HG02884 (cell line): ENCODE results near the gene FBXL20.
"Not testable (repeated sequence)": the region's sequence is repeated elsewhere in the genome, so short reads cannot be mapped to it uniquely, and the experiment has no call there.

Experiments used
- ATAC-seq: cut with Tn5 transposase; IDR thresholded peaks from one replicate; pipeline ENCODE4 v1.9.1; 2021; ENCODE audit warnings: mild to moderate bottlenecking, moderate library complexity; ENCODE audit not compliant: unreplicated experiment

The FBXL20 gene

GRCh38 chr17:39334008-39334744 is 67.2 kb downstream of the FBXL20 start:
- ATAC-seq, result not testable (repeated sequence)

- ATAC-seq, result no peak
Measured at GRCh38 chr17:39332092-39332491, 69.3 kb downstream of the FBXL20 start.

DNA sequence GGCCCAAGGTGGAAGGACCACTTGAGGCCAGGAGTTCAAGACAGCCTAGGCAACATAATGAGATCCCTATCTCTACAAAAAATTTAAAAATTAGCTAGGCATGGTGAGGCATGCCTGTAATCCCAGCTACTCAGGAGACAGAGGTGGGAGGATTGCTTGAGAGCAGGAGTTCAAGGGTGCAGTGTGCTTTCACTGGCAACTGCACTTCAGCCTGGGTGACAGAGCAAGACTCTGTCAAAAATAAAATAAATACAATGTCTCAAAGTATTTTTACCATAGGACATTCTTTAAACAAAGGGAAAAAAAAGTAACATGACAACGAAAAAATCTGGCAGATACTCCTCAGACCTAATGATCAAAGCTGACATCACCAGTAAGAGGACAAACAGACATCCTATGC is 72.6 kb downstream of the FBXL20 start:
- no peak for ATAC-seq

- ATAC-seq, result no peak
Measured at GRCh38 chr17:39327109-39327508, 74.3 kb downstream of the FBXL20 start.

- no peak for ATAC-seq
Measured at GRCh38 chr17:39325528-39326240, 75.7 kb downstream of the FBXL20 start.

- no peak for ATAC-seq
Measured at GRCh38 chr17:39318636-39319035, 82.8 kb downstream of the FBXL20 start.

DNA sequence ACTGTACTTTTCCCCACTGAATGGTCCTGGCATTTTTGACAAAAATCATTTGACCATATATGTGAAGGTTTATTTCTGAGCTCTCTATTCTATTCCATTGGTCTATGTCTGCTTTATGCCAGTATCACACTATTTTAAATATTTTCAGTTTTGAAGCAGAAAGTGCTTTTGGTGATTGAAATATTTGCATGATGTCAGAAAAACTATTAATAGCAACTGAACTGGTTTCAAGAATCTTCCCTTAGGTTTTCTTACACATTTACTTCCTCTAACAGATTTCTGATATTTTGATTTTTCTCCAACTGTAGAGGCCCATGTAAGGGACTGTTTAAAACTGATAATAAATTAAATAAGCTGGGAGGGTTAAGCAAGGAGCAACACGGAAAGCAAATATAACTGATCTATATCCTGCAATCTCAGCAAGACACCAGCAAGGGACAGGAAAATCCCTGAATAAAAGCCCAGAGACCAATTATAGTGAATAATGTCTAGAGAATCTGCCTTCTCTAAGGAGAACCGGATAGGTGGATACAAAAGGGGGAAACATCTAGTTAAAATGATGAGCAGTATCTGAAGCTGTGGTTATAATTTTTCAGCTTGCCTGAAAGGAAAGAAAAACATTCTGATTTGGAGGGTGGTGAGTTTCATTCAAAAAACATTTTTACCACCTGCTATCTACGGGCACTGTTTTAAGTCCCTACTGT is 94.8 kb downstream of the FBXL20 start:
- no peak for ATAC-seq

DNA sequence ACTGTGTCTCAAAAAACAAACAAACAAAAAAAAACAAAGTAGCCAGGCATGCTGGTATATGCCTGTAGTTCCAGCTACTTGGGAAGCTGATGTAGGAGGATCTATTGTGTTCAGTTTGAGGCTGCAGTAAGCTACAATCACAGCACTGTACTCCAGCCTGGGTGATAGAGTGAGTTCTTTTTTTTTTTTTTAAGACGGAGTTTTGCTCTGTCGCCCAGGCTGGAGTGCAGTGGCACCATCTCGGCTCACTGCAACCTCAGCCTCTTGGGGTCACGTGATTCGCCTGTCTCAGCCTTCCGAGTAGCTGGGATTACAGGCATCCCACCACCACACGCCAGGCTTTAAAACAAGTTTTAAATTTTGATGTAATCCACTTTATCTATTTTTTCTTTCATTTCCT is 95.4 kb downstream of the FBXL20 start:
- no peak for ATAC-seq

DNA sequence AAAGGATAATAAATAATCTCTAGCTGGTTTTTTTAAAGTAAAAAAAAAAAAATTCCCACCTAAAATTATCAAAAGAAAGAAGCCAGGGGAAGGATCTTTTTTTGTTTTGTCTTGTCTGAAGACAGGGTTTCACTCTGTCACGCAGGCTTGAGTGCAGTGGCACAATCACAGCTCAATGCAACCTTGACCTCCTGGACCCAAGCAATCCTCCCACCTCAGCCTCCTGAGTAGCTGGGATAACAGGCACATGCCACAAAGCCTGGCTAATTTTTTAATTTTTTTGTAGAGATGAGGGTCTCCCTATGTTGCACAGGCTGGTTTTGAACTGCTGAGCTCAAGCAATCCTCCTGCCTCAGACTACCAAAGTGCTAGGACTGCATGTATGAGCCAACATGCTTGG is 97.2 kb downstream of the FBXL20 start:
- no peak for ATAC-seq

DNA sequence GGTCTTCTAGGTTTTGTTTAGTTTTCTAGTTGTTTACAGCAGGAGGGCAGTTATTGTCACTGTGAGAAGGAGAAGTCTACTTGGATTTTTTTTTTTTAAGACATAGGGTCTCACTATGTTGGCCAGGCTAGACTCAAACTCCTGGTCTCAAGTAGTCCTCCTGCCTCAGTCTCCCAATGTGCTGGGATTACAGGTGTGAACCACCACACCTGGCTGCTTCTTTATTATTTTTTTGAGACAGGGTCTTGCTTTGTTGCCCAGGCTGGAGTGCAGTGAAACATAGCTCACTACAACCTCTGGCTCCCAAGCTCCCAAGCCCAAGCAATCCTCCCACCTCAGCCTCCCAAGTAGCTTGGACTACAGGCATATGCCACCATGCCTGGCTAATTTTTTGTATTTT is 107.4 kb downstream of the FBXL20 start:
- no peak for ATAC-seq

GRCh38 chr17:39292546-39292945 is 108.9 kb downstream of the FBXL20 start:
- ATAC-seq, result not testable (repeated sequence)

DNA sequence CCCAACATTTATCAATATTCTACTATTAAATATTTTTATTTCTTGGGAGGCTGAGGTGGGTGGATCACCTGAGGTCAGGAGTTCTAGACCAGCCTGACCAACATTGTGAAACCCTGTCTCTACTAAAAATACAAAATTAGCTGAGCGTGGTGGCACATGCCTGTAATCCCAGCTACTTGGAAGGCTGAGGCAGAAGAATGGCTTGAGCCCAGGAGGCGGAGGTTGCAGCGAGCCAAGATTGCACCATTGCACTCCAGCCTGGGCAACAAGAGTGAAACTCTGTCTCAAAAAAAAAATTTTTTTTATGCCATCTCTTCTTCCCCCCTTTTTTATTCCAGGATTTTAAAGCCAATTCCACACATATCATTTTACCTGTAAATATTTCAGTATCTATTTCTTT is 114.9 kb downstream of the FBXL20 start:
- not testable (repeated sequence) for ATAC-seq

DNA sequence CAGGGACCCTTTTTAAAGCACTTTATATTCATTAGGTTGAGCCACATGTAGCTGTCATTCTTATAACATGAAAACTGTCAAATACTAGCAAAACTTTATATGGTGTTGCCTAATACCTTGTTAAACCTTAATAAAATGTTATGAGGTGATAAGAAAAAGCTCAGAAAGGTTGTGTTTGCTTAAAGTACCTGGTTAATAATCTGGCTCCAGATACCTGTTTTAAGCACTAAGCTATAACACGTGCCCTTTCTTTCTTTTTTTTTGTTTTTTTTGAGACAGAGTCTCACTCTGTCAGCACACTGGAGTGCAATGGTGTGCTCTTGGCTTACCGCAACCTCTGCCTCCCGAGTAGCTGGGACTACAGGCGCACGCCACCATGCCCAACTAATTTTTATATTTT is 116.7 kb downstream of the FBXL20 start:
- ATAC-seq, result no peak

DNA sequence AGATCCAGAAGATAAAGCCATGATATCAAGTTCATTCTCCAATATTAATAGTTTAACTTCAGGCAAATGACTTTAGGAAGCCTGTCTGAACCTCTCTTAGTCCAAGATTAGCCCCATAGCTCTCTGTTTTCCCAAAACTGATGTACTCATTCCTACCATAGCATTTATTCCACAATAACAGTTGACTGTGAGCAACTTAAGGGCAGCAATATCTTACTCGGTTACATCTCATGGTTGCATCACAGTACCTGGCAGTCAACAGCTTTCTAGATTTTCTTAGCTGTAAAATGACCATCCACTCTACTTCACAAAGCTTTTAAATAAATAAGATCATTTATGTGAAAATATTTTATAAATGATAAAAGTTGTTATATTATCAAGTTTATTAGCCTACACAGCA is 117.5 kb downstream of the FBXL20 start:
- ATAC-seq, result no peak

DNA sequence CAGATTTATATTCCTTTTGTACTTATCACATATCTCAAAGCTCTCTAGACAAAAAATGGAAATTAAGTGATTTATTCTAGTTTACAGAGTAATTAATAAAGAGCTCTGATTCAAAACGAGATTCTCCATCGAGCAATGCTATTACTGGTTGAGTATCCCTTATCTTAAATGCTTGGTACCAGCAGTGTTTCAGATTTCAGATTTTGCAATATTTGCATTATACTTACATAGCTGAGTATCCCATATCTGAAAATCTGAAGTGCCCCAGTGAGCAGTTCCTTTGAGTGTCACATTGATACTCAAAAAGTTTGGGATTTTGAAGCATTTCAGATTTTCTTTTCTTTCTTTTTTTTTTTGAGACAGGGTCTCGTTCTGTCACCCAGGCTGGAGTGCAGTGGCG is 118.3 kb downstream of the FBXL20 start:
- no peak for ATAC-seq

DNA sequence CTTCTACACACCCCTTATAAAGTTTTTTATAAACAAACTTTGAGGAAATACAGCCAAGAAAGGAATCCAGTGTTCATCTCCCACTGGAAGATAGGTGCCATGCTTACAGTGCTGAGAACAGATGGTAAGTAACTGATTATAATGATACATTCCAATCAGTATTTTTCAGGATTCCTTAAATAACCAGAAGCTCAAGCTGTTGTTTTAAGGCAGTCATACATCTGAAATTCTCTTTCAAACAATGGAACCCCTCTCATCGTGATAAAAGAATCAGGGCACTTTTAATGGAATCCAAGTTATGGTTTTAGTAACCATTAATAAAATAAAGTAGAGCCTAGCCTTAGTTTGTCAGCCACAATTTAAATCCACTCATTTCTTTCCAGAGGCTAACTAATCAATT is 119.6 kb downstream of the FBXL20 start:
- no peak for ATAC-seq

- ATAC-seq, result not testable (repeated sequence)
Measured at GRCh38 chr17:39278246-39278645, 123.2 kb downstream of the FBXL20 start.

DNA sequence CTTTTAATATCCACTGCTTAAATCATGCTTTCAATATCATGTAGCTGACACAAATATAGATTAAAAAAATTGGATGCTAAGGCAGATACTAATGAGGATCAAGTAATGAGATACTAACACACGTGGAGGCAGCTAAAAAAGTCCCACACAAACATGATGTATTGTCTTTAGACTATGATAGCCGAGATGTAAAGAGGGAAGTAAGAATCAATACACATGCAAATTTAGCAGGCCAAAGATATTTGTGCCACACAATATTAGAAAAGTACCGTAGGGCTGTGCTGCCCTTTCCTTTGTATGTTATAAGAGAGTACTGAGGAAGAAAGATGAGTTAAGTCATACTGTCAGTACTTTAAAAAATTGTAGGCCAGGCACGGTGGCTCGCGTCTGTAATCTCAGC is 124.3 kb downstream of the FBXL20 start:
- ATAC-seq, result no peak

DNA sequence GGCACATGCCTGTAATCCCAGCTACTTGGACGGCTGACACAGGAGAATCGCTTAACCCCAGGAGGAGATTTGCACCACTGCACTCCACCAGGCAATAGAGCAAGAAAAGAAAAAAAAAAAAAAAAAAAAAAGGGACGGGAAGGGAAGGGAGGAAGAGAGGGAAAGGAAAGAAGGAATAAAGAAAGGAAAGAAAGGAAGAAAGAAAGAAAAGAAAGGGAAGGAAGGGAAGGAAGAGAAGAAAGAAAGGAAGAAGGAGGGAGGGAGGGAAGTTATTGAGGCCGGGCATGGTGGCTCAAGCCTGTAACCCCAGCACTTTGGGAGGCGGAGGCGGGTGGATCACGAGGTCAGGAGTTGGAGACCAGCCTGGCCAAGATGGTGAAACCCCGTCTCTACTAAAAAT is 125.3 kb downstream of the FBXL20 start:
- no peak for ATAC-seq

- ATAC-seq, result no peak
Measured at GRCh38 chr17:39271546-39271945, 129.9 kb downstream of the FBXL20 start.

- no peak for ATAC-seq
Measured at GRCh38 chr17:39270923-39271322, 130.5 kb downstream of the FBXL20 start.

GRCh38 chr17:39264119-39264518 is 137.3 kb downstream of the FBXL20 start:
- ATAC-seq, result no peak
